GM18520 (cell line): ENCODE data around the gene TNIP2.
"Not testable (repeated sequence)": the region's sequence is repeated elsewhere in the genome, so short reads cannot be mapped to it uniquely, and the experiment has no call there.

ENCODE experiments used
- ATAC-seq: cut with Tn5 transposase; IDR thresholded peaks from one replicate; pipeline ENCODE4 v1.9.1; 2021; ENCODE audit not compliant: unreplicated experiment

TNIP2 gene

GRCh38 chr4:2745516-2745915 is 10.6 kb downstream of the TNIP2 start:
- no peak for ATAC-seq

GRCh38 chr4:2744576-2745270 is 11.4 kb downstream of the TNIP2 start:
- no peak for ATAC-seq

GRCh38 chr4:2743518-2744445 is 12.4 kb downstream of the TNIP2 start:
- no peak for ATAC-seq

GRCh38 chr4:2742823-2743517 is 13.2 kb downstream of the TNIP2 start:
- no peak for ATAC-seq

DNA sequence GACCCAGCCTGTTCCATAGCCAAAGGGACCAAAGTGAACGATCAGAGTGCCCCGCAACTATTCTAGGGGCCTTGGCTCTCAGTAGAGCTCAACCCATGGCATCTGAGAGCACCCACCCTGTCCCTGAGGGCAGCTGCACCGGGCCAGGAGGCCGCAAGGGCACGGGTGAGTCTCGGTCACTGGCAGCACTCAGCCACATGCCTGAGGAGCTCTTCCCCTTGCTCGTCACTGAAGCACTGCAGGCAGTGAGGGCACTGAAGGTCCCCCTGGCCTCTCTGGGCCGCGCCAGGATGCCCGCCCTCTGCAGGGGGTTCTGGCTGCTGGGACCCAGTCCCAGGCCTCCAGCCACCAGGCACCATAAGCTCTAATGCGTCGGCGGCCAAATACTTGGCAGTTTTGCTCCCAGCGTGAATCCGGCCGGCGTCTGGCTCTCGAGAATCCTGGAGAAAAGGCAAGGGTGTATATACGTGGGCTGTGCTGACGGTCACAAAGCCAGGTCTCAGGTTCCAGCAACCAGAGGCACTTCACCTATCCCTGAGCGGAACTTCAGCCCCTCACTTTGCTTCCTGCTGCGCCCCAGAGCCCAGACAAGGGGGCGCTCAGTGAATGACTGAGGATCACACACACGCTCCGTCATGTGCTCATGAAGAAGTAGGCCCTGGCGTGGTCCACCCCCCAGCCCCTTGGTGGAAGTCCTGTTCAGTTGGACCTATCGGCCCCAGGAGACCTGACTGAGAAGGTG is 13.9 kb downstream of the TNIP2 start:
- no peak for ATAC-seq

- no peak for ATAC-seq
Measured at GRCh38 chr4:2741626-2742025, 14.5 kb downstream of the TNIP2 start.

DNA sequence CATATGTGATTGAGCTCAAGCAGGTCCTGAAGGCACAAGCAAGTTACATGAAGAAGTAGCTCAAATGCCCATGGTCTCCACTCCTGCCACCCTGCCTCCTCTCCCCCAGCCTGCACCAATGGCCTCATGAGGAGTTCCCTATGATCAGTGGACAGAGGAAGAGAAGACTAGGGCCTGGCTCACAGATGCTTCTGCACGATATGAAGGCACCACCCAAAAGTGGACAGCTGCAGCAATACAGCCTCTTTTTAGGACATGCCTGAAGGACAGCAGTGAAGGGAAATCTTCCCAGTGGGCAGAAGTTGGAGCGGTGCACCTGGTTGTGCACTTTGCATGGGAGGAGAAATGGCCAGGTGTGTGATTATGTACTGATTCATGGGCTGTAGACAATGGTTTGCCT is 17.8 kb downstream of the TNIP2 start:
- ATAC-seq, result not testable (repeated sequence)

GRCh38 chr4:2735869-2736268 is 20.3 kb downstream of the TNIP2 start:
- ATAC-seq, result no peak

DNA sequence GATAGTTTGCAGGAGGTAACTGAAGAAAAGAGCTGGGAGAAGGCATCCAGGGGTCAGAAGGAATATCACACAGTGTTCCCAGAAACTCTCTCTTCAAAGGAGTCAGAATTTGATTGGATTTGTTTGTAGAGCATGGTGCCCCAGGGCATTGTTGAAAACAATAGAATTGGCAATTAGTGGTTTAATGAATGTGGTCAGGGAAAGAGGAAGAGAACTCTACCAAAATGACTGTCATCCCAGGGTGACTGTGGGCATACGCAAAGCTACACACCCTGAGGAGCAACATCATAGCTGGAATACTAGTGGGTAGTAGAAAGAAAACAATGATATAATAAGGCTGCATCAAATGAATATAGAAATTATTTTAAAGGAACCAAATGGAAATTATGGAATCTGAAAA is 21.5 kb downstream of the TNIP2 start:
- peak; percentile 50 for ATAC-seq

DNA sequence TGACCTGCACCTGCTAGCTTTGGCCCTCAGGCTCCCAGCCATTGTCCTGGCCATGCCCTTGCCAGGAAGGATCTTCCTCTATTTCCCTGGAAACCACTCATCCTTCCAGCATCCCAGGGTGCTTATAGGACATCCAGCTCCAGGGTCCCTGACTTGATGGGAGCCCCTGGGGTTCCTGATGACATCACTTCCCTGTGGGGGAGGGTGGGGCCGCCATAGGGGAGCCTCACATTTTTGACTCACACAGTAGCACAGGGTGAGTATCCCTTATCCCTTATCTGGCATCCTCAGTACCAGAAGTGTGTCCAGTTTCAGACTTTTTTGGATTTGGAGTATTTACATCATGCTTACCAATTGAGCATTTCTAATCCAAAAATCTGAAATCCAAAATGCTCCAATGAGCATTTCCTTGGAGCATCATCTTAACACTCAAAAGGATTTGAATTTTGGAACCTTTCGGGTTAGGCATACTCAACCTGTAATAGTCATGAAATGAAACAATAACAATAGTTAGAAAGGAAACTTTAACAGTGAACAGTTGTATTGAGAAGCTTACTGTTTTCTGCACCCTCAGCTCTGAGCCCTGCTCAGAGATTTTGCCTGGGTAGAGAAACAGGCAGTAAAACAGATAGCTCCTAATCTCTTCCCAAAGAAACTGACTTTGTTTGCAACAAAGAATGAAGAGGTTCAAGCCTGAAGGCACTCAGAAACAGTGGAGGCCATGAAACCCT is 22.1 kb downstream of the TNIP2 start:
- ATAC-seq, result no peak

DNA sequence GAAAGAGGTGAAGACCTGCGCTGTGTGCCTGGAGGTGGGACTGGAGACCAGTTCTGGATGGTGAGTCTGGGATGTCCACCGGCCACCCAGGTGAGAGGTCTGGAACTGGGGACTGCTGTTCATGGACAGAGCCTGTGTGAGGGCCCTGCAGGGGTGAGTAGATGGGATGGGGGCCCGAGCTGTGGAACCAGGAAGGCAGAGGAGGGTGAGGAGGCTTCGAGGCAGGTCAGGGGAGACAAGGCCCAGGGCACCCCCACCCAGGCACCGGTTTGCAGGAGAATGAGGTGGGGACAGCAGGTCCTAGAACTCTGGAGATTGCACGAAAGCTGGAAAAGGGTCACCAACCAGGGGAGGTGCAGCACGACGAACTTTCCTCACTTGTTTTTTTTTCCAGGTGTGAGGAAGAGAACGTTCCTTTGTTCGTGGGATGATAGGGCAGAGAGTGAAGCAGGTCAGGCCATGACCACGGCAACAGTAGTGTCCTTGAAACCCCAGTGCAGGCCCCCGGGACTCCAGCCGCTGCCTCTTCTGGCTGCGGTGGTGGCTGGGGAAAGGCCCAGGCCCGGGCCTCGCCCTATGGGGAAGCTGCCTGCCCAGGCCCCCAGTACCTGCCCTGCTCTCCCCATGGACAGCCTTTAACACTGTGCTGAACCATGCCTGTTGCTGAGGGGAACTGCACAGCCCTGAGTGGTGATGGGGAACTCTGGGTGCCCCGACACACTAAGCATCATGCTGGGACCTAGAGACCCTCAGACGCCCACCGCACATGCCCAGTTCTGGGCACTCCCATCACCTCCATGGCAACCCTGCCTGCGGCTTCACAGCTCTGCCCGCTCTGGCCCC is 22.9 kb downstream of the TNIP2 start:
- ATAC-seq, result no peak

GRCh38 chr4:2732526-2732925 is 23.6 kb downstream of the TNIP2 start:
- no peak for ATAC-seq

GRCh38 chr4:2731907-2732317 is 24.2 kb downstream of the TNIP2 start:
- no peak for ATAC-seq

- ATAC-seq, result no peak
Measured at GRCh38 chr4:2729533-2729875, 26.6 kb downstream of the TNIP2 start.

GRCh38 chr4:2728806-2729532 is 27.2 kb downstream of the TNIP2 start:
- no peak for ATAC-seq

DNA sequence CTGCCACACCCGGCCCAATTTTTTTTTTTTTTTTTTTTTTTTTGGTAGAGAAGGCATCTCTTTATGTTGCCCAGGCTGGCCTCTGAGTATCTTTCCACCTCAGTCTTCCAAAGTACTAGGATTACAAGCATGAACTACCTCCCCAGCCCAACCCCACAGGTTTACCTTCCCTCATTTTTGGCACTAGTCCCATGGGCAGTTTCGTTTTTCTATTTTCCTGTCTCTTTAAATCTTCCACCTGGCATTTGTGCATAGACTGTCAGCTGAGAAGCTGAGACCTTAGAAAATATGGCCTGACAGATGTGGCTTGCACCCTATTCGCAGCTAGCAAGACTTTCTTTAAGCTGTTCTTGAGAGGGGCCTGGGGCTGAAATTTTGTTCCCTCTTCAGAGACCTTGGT is 27.9 kb downstream of the TNIP2 start:
- ATAC-seq, result no peak

DNA sequence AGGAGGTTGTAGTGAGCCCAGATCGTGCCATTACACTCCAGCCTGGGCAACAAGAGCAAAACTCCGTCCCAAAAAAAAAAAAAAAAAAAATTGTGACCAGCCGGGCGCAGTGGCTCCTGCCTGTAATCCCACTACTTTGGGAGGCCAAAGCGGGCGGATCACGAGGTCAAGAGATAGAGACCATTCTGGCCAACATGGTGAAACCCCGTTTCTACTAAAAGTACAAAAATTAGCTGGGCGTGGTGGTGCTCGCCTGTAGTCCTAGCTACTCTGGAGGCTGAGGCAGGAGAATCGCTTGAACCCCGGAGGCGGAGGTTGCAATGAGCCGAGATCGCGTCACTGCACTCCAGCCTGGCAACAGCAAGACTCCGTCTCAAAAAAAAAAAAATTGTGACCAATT is 29.3 kb downstream of the TNIP2 start:
- not testable (repeated sequence) for ATAC-seq

GRCh38 chr4:2725380-2725779 is 30.8 kb downstream of the TNIP2 start:
- ATAC-seq, result no peak

DNA sequence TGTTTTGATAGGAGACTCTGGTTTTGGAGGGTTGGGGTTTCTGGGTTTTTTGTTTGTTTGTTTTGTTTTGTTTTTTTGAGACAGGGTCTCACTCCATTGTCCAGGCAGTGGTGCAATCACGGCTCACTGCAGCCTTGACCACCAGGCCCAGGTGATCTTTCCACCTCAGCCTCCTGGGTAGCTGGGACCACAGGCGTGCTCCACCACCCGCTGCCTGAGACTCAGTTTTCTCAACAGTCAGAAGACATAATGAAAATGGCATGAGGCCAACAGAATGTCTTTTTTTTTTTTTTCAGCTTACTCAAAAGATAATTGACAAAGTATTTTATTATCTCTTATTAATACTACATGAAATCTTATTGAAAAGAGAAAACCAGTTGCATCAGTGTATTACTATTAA is 32.4 kb downstream of the TNIP2 start:
- ATAC-seq, result no peak
